Gastroesophageal sphincter (tissue), 3 donors: ENCODE results near the gene CAMK1D.

Source experiments
- CTCF ChIP-seq, 4 experiments: fragments of 200-600 bp in 2 of 4; fragments of 450-650 bp in 2 of 4; sonication (generic) in 1 of 4; IDR thresholded peaks; one replicate each; pipeline ENCODE4 v1.5.1; 2017 to 2019; ENCODE audit warnings: antibody characterized with exemption in 4 of 4, mild to moderate bottlenecking in 2 of 4, moderate library complexity in 2 of 4
- POLR2A ChIP-seq, 2 donors: fragments of 450-650 bp; IDR thresholded peaks; one replicate each; pipeline ENCODE4 v1.6.1; 2017; ENCODE audit warnings: antibody characterized with exemption in 2 of 2, mild to moderate bottlenecking in 2 of 2, moderate library complexity in 1 of 2
- POLR2AphosphoS5 ChIP-seq: sonication (generic); formaldehyde crosslinking; IDR thresholded peaks from one replicate; pipeline ENCODE4 v1.6.1; 2017; ENCODE audit warnings: antibody characterized with exemption

DNA sequence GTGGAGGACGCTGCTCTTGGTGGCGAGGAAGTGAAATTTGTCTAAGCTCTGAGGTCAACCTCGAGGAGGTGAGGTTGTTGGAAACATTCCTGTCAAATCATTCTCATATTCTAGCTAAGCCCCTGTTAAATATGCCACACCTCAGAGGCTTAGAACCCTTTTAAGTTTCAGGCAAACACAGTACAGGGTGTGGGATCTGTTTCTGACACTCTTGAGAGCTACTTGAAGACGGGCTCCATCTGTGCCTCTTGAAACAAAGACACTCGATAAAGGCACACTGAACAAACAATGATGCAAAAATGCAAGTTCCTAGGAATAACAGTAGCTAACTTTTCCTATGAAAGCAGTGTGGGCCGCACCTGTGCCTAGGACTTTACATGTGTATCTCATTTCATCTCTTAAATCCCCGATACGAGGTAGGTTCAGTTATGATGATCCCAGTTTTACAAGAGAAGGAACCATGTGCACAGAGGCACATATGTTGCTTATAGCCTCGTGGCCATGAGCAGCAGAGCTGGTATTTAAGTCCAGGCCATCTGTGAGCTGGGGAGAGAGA lies 352.9 kb downstream of the CAMK1D start:
- no peak for TF ChIP-seq CTCF (IDR thresholded peaks at IDR 0.05)
- no peak for TF ChIP-seq POLR2AphosphoS5
- no peak for TF ChIP-seq POLR2A (IDR thresholded peaks at IDR 0.05)
